HG03558 (cell line): Measurements from ENCODE around the gene MED4.
A peak's percentile ranks its signal among the peaks of the same experiment; 100 is the strongest.

Experiments
- ATAC-seq: cut with Tn5 transposase; IDR thresholded peaks from one replicate; pipeline ENCODE4 v1.9.1; 2021; ENCODE audit warnings: moderate number of reproducible peaks; ENCODE audit not compliant: unreplicated experiment; ENCODE audit errors: extremely low read depth

The MED4 gene

GRCh38 chr13:48040049-48040448 is 54.9 kb downstream of the MED4 start:
- no peak for ATAC-seq

- no peak for ATAC-seq
Measured at GRCh38 chr13:48038761-48039160, 56.1 kb downstream of the MED4 start.

- peak; percentile 83 for ATAC-seq
Measured at GRCh38 chr13:48037346-48038173, 57.3 kb downstream of the MED4 start, which contains the start of gene NUDT15. Gene NUDT15, plus strand, starts transcription at chr13:48037726. Its CDS starts 21 bp downstream, at chr13:48037747.

GRCh38 chr13:48029859-48030258 is 65.0 kb downstream of the MED4 start:
- no peak for ATAC-seq

- ATAC-seq = no peak
Measured at GRCh38 chr13:48028066-48028465, 66.8 kb downstream of the MED4 start.
